Effector memory CD8-positive, alpha-beta T cell (primary cell): ENCODE data around the gene CRHBP.
"Not testable (repeated sequence)": the region's sequence is repeated elsewhere in the genome, so short reads cannot be mapped to it uniquely, and the experiment has no call there.

Experiments
- ATAC-seq: fragments of 150-1000 bp; cut with Tn5 transposase; replicated peaks from 2 replicates; pipeline ENCODE4 v1.10.0; 2021; ENCODE audit warnings: mild to moderate bottlenecking, moderate library complexity
- DNase-seq, 3 experiments: peaks; one replicate each; pipeline ENCODE4 v3.0.0; 2021
- H3K27ac Mint-ChIP-seq, 2 donors: one replicate each; pipeline ENCODE4 v1.8.0; 2022; ENCODE audit warnings: mild to moderate bottlenecking in 2 of 2, mixed read lengths in 2 of 2, moderate library complexity in 2 of 2
- H3K27me3 Mint-ChIP-seq, 2 donors: one replicate each; pipeline ENCODE4 v1.8.0; 2022; ENCODE audit warnings: mixed read lengths in 2 of 2
- H3K36me3 Mint-ChIP-seq: one replicate; pipeline ENCODE4 v1.8.0; 2022; ENCODE audit warnings: mild to moderate bottlenecking, moderate library complexity, mixed read lengths; ENCODE audit not compliant: insufficient read depth
- H3K4me1 Mint-ChIP-seq, 2 donors: one replicate each; pipeline ENCODE4 v1.8.0; 2022; ENCODE audit warnings: low read depth in 2 of 2, mixed read lengths in 2 of 2
- H3K4me3 Mint-ChIP-seq, 2 donors: one replicate each; pipeline ENCODE4 v1.8.0; 2022; ENCODE audit warnings: mild to moderate bottlenecking in 2 of 2, mixed read lengths in 2 of 2, moderate library complexity in 2 of 2
- H3K9me3 Mint-ChIP-seq, 2 donors: one replicate each; pipeline ENCODE4 v1.8.0; 2022; ENCODE audit warnings: mixed read lengths in 2 of 2
- total RNA-seq, 9 experiments: gene quantifications; one replicate each; lab custom pipeline; 2026; lab: John Stamatoyannopoulos, UW

Gene CRHBP, protein sequence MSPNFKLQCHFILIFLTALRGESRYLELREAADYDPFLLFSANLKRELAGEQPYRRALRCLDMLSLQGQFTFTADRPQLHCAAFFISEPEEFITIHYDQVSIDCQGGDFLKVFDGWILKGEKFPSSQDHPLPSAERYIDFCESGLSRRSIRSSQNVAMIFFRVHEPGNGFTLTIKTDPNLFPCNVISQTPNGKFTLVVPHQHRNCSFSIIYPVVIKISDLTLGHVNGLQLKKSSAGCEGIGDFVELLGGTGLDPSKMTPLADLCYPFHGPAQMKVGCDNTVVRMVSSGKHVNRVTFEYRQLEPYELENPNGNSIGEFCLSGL
- total RNA-seq, result 0 to 0.06 (median 0) reads per million in 9 experiments

DNA sequence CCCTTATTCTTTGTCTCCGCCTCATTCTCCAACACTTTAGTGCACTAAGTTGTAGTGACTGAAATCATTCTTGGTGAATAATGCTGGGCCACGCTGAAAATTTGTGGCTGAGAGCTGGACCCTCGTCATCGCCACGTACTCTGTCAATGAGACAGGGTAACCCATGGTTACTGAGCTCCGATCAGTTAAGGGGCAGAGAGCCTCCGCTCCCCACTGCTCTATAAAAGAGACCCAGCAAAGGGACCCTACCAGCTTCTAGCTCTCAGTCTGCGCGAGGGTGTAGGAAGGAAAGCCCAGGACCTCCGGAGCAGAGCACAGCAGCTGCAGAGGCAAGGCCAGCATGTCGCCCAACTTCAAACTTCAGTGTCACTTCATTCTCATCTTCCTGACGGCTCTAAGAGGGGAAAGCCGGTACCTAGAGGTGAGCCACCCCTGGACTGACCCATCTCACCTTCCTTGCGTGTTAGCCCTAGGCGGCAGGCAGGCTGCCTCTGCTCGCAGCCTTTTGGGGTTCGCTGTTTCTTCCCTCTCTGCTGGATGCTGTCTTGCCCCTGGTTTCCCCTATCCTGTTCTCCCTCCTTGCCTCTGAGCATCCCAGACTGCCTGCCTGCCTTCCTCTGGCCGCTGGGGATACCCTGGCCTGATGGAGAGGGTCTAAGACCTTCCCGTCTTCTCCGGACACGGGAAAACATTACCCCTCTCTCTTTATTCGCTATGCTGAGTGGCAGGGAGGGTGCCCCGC, at the start of gene CRHBP:
CRHBP (plus strand) TSS at position 251 of the 742 bp plus-strand sequence; CDS start at position 341, 90 bp downstream.
- Mint-ChIP-seq H3K27me3 (peaks cover 35 to 59% of the 10 kb centered on the region in 2 donors), H3K27ac (no peak within 1 kb of the TSS), H3K36me3 (no peaks in the 10 kb centered on the region), H3K9me3 (no peaks in the 10 kb centered on the region), H3K4me3 (no peak within 1 kb of the TSS), H3K4me1 (peaks cover 0 to 3% of the 10 kb centered on the region in 2 donors)
- ATAC-seq, result no peak
- DNase-seq, result no peak

GRCh38 chr5:76908166-76908565, 44.7 kb upstream of the CRHBP start:
- no peak overlapping the region for H3K4me3 Mint-ChIP-seq
- DNase-seq (no peak), ATAC-seq (no peak)
- no peaks in the 10 kb centered on the region for H3K4me1 Mint-ChIP-seq
- H3K36me3 Mint-ChIP-seq, result peaks cover 5% of the 10 kb centered on the region
- no peak overlapping the region for H3K27ac Mint-ChIP-seq
- H3K27me3 Mint-ChIP-seq, result peaks cover 20 to 24% of the 10 kb centered on the region in 2 donors
- no peaks in the 10 kb centered on the region for H3K9me3 Mint-ChIP-seq

DNA sequence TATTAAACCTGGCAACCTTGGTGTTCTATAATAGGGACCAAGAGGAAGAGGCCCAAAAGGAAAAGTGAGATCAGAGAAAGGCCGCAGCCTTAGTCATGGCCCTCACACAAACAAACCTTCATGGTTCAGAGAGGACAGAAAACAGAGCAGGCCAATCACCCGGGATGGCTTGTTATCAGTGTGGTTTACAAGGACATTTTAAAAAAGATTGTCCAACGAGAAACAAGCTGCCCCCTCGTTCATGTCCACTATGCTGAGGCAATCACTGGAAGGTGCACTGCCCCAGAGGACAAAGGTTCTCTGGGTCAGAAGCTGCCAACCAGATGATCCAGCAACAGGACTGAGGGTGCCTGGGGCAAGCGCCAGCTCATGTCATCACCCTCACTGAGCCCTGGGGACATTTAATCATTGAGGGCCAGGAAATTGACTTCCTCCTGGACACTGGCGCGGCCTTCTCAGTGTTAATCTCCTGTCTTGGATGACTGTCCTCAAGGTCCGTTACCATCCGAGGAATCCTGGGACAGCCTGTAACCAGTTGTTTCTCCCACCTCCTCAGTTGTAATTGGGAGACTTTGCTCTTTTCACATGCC, 42.4 kb upstream of the CRHBP start:
- H3K9me3 Mint-ChIP-seq, H3K4me3 Mint-ChIP-seq, ATAC-seq, H3K4me1 Mint-ChIP-seq, DNase-seq, H3K27ac Mint-ChIP-seq, H3K36me3 Mint-ChIP-seq: not testable (repeated sequence)
- H3K27me3 Mint-ChIP-seq, result peaks cover 20 to 24% of the 10 kb centered on the region in 2 donors

DNA sequence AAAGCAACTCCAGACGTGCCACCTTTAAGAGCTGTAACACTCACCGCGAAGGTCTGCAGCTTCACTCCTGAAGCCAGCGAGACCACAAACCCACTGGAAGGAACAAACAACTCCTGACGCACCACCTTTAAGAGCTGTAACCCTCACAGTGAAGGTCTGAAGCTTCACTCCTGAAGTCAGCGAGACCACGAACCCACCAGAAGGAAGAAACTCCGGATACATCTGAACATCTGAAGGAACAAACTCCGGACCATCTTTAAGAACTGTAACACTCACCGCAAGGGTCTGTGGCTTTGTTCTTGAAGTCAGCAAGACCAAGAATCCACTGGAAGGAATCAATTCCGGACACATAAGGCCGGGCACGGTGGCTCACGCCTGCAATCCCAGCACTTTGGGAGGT, 38.2 kb upstream of the CRHBP start:
- H3K9me3 Mint-ChIP-seq, H3K4me3 Mint-ChIP-seq, DNase-seq, H3K27ac Mint-ChIP-seq, H3K4me1 Mint-ChIP-seq, ATAC-seq, H3K27me3 Mint-ChIP-seq, H3K36me3 Mint-ChIP-seq: not testable (repeated sequence)

- Mint-ChIP-seq H3K4me3 (no peak overlapping the region), H3K27me3 (peaks cover 0 to 14% of the 10 kb centered on the region in 2 donors), H3K36me3 (peaks cover 3% of the 10 kb centered on the region), H3K9me3 (no peaks in the 10 kb centered on the region), H3K27ac (no peak overlapping the region), H3K4me1 (no peaks in the 10 kb centered on the region)
- DNase-seq (no peak), ATAC-seq (no peak)
Measured at GRCh38 chr5:76918539-76918938, 34.3 kb upstream of the CRHBP start.

DNA sequence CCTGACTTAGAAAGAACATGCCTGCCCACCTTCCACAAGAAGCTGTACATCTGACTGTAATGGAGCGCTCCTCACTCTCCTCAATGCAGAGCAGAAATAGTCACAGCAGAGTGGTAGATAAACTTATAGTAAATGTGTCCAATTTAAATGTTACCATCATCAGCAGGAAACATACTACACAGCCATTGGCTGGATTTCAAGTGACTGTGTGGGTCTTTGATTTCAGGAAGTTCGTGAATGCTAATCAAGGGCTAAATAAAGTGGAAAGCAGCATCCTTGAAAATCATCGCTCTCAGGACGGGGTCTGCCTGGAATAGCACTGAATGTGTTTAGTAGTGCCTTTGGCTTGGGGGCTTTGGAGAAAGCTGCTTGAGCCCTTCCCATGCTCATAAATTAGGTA, 32.4 kb upstream of the CRHBP start:
- Mint-ChIP-seq H3K4me3 (no peak overlapping the region), H3K36me3 (no peaks in the 10 kb centered on the region), H3K4me1 (no peaks in the 10 kb centered on the region), H3K9me3 (no peaks in the 10 kb centered on the region), H3K27ac (no peak overlapping the region), H3K27me3 (peaks cover 11 to 14% of the 10 kb centered on the region in 2 donors)
- ATAC-seq, result no peak
- DNase-seq, result no peak

- H3K27ac Mint-ChIP-seq, result no peak overlapping the region
- no peak for ATAC-seq
- H3K4me1 Mint-ChIP-seq, result no peaks in the 10 kb centered on the region
- peaks cover 12 to 35% of the 10 kb centered on the region in 2 donors for H3K27me3 Mint-ChIP-seq
- DNase-seq, result no peak
- H3K36me3 Mint-ChIP-seq, result no peaks in the 10 kb centered on the region
- no peaks in the 10 kb centered on the region for H3K9me3 Mint-ChIP-seq
- no peak overlapping the region for H3K4me3 Mint-ChIP-seq
Measured at GRCh38 chr5:76926329-76927105, 26.3 kb upstream of the CRHBP start.

- no peak for ATAC-seq
- H3K27ac Mint-ChIP-seq, result no peak overlapping the region
- no peaks in the 10 kb centered on the region for H3K9me3 Mint-ChIP-seq
- no peaks in the 10 kb centered on the region for H3K4me1 Mint-ChIP-seq
- H3K4me3 Mint-ChIP-seq, result no peak overlapping the region
- no peaks in the 10 kb centered on the region for H3K36me3 Mint-ChIP-seq
- peaks cover 17 to 40% of the 10 kb centered on the region in 2 donors for H3K27me3 Mint-ChIP-seq
- no peak for DNase-seq
Measured at GRCh38 chr5:76927961-76928360, 24.9 kb upstream of the CRHBP start.

DNA sequence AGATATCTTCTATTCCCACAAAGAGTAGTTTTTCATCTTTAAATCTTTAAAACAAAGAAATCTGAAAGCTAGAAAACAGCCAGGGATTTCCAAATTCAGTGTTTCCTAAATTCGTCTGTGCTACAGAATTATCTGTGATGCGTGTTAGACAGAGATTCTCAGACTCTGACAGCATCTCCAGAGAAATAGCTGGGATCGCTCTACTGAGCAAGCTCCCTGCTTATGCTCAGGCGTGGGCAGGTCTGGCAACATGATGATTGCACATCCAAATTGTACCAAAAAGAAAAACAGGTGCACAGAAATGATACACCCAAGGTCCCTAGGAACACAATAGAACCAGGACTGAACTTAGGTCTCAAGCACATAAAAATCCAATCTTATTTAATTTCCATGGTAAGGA, 22.8 kb upstream of the CRHBP start:
- H3K36me3 Mint-ChIP-seq, result no peaks in the 10 kb centered on the region

GRCh38 chr5:76938177-76938576, 14.7 kb upstream of the CRHBP start:
- Mint-ChIP-seq H3K4me1 (no peaks in the 10 kb centered on the region), H3K27ac (no peak overlapping the region)

More for the DNA sequence above, 22.8 kb upstream of the CRHBP start:
- DNase-seq (no peak), ATAC-seq (no peak)
- H3K9me3 Mint-ChIP-seq, result peaks cover 0 to 2% of the 10 kb centered on the region in 2 donors
- H3K27me3 Mint-ChIP-seq, result peaks cover 33 to 43% of the 10 kb centered on the region in 2 donors
- H3K27ac Mint-ChIP-seq, result no peak overlapping the region
- H3K4me3 Mint-ChIP-seq, result no peak overlapping the region
- no peaks in the 10 kb centered on the region for H3K4me1 Mint-ChIP-seq

DNA sequence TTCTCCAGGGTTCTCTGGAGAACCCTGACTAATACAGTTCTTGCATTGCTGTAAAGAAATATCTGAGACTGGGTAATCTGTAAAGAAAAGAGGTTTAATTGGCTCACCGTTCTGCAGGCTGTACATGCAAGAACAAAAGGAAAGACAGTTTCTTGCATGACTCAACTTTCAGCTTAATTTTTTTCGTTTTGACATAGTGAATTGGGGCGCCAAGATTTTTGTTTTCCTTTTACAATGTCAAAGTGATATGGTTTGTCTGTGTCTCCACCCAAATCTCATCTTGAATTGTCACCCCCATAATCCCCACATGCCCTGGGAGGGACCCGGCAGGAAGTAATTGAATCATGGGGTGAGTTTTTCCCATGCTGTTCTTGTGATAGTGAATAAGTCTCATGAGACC, 11.8 kb upstream of the CRHBP start:
- DNase-seq, result no peak
- Mint-ChIP-seq H3K4me3 (no peak overlapping the region), H3K36me3 (no peaks in the 10 kb centered on the region), H3K9me3 (no peaks in the 10 kb centered on the region), H3K27me3 (peaks cover 27 to 42% of the 10 kb centered on the region in 2 donors), H3K27ac (no peak overlapping the region), H3K4me1 (no peaks in the 10 kb centered on the region)
- no peak for ATAC-seq

More at GRCh38 chr5:76938177-76938576, 14.7 kb upstream of the CRHBP start:
- Mint-ChIP-seq H3K36me3 (no peaks in the 10 kb centered on the region), H3K27me3 (peaks cover 23% of the 10 kb centered on the region in 2 donors), H3K9me3 (peaks cover 0 to 2% of the 10 kb centered on the region in 2 donors), H3K4me3 (no peak overlapping the region)
- DNase-seq, result no peak
- ATAC-seq, result no peak

- ATAC-seq (no peak), DNase-seq (no peak)
- H3K4me1 Mint-ChIP-seq, result no peaks in the 10 kb centered on the region
- H3K9me3 Mint-ChIP-seq, result no peaks in the 10 kb centered on the region
- H3K4me3 Mint-ChIP-seq, result no peak overlapping the region
- no peaks in the 10 kb centered on the region for H3K36me3 Mint-ChIP-seq
- peaks cover 32 to 46% of the 10 kb centered on the region in 2 donors for H3K27me3 Mint-ChIP-seq
- H3K27ac Mint-ChIP-seq, result no peak overlapping the region
Measured at GRCh38 chr5:76941442-76941841, 11.4 kb upstream of the CRHBP start.

GRCh38 chr5:76942581-76942980, 10.3 kb upstream of the CRHBP start:
- ATAC-seq (no peak), DNase-seq (no peak)
- Mint-ChIP-seq H3K27ac (no peak overlapping the region), H3K4me1 (no peaks in the 10 kb centered on the region), H3K9me3 (no peaks in the 10 kb centered on the region), H3K27me3 (peaks cover 42 to 58% of the 10 kb centered on the region in 2 donors), H3K36me3 (no peaks in the 10 kb centered on the region), H3K4me3 (no peak overlapping the region)
